ENCODE measurements around the gene TMEM44.

Gene TMEM44

DNA sequence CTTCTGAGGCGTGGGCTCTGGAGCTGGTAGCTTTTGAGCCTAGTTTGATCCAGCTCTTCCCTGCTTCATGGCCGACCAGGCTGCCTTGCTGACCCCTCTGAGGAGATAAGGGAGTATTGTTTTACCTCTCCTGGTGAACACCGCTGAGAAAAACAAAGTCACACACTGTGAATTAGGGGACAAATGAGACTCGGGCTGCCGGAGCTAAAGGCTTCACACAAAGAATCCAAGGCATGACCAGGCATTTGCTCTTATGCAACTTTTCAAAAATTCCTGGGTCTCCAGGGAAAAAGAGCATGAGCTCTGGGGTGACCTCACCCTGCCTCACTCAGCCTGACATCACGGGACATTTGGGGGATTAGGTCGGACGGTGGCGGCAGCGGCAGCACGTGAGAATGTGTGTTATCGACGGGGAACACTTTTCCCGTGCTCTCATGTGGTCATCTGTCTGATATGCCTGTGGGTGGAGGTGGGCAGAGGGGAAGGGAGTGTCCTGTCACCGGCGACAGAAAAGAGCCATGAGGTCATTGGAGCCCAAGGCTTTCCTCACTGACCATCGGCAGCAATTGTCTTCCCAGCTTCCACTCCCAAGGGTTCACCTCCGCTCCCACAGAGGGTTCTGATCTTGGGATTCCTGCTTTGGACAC, 61.0 kb downstream of the TMEM44 start (continued):
- TF ChIP-seq MZF1 (tag by site-specific recombination; IDR thresholded peaks at IDR 0.05; ENCODE audit: borderline replicate concordance): no peak
- TF ChIP-seq YY1 (tag by site-specific recombination; IDR thresholded peaks at IDR 0.05): no peak
- TF ChIP-seq, protein P1, sequence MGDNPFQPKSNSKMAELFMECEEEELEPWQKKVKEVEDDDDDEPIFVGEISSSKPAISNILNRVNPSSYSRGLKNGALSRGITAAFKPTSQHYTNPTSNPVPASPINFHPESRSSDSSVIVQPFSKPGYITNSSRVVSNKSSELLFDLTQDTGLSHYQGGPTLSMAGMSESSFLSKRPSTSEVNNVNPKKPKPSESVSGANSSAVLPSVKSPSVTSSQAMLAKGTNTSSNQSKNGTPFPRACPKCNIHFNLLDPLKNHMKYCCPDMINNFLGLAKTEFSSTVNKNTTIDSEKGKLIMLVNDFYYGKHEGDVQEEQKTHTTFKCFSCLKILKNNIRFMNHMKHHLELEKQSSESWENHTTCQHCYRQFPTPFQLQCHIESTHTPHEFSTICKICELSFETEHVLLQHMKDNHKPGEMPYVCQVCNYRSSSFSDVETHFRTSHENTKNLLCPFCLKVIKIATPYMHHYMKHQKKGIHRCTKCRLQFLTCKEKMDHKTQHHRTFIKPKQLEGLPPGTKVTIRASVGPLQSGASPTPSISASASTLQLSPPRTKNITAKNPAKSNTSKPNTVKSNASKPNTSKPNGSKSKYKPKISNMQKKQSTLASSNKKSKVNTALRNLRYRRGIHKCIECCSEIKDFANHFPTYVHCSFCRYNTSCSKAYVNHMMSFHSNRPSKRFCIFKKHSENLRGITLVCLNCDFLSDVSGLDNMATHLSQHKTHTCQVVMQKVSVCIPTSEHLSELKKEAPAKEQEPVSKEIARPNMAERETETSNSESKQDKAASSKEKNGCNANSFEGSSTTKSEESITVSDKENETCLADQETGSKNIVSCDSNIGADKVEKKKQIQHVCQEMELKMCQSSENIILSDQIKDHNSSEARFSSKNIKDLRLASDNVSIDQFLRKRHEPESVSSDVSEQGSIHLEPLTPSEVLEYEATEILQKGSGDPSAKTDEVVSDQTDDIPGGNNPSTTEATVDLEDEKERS (tag by site-specific recombination; IDR thresholded peaks at IDR 0.05): no peak; the same call in 1 of the 2 replicates
- no peak for TF ChIP-seq ZNF621 (tag by site-specific recombination; IDR thresholded peaks at IDR 0.05)
- TF ChIP-seq, protein P2, sequence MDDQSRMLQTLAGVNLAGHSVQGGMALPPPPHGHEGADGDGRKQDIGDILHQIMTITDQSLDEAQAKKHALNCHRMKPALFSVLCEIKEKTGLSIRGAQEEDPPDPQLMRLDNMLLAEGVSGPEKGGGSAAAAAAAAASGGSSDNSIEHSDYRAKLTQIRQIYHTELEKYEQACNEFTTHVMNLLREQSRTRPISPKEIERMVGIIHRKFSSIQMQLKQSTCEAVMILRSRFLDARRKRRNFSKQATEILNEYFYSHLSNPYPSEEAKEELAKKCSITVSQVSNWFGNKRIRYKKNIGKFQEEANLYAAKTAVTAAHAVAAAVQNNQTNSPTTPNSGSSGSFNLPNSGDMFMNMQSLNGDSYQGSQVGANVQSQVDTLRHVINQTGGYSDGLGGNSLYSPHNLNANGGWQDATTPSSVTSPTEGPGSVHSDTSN (CRISPR knock-in tag; IDR thresholded peaks at IDR 0.05): no peak
- peak; percentile 69 for TF ChIP-seq ZNF2 (tag by site-specific recombination; IDR thresholded peaks at IDR 0.05)
- no peak for TF ChIP-seq GLI4 (tag by site-specific recombination; IDR thresholded peaks at IDR 0.05)
- TF ChIP-seq, protein P3, sequence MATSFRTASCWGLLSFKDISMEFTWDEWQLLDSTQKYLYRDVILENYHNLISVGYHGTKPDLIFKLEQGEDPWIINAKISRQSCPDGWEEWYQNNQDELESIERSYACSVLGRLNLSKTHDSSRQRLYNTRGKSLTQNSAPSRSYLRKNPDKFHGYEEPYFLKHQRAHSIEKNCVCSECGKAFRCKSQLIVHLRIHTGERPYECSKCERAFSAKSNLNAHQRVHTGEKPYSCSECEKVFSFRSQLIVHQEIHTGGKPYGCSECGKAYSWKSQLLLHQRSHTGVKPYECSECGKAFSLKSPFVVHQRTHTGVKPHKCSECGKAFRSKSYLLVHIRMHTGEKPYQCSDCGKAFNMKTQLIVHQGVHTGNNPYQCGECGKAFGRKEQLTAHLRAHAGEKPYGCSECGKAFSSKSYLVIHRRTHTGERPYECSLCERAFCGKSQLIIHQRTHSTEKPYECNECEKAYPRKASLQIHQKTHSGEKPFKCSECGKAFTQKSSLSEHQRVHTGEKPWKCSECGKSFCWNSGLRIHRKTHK (tag by site-specific recombination; IDR thresholded peaks at IDR 0.05): no peak
- TF ChIP-seq, protein P4, sequence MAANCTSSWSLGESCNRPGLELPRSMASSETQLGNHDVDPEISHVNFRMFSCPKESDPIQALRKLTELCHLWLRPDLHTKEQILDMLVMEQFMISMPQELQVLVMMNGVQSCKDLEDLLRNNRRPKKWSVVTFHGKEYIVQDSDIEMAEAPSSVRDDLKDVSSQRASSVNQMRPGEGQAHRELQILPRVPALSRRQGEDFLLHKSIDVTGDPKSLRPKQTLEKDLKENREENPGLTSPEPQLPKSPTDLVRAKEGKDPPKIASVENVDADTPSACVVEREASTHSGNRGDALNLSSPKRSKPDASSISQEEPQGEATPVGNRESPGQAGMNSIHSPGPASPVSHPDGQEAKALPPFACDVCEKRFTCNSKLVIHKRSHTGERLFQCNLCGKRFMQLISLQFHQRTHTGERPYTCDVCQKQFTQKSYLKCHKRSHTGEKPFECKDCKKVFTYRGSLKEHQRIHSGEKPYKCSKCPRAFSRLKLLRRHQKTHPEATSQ (tag by site-specific recombination; IDR thresholded peaks at IDR 0.05): no peak
- TF ChIP-seq SP7 (tag by site-specific recombination; IDR thresholded peaks at IDR 0.05): peak; percentile 94
- TF ChIP-seq, protein P5, sequence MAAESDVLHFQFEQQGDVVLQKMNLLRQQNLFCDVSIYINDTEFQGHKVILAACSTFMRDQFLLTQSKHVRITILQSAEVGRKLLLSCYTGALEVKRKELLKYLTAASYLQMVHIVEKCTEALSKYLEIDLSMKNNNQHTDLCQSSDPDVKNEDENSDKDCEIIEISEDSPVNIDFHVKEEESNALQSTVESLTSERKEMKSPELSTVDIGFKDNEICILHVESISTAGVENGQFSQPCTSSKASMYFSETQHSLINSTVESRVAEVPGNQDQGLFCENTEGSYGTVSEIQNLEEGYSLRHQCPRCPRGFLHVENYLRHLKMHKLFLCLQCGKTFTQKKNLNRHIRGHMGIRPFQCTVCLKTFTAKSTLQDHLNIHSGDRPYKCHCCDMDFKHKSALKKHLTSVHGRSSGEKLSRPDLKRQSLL (tag by site-specific recombination; IDR thresholded peaks at IDR 0.05): no peak
- TF ChIP-seq SETDB1 (IDR thresholded peaks at IDR 0.05; ENCODE audit: insufficient read length, low read length): peak; percentile 36
- peak; percentile 86; the same call in 1 of the 2 replicates for TF ChIP-seq ZNF391 (tag by site-specific recombination; IDR thresholded peaks at IDR 0.05; ENCODE audit: borderline replicate concordance, low read depth)
- TF ChIP-seq, protein P6, sequence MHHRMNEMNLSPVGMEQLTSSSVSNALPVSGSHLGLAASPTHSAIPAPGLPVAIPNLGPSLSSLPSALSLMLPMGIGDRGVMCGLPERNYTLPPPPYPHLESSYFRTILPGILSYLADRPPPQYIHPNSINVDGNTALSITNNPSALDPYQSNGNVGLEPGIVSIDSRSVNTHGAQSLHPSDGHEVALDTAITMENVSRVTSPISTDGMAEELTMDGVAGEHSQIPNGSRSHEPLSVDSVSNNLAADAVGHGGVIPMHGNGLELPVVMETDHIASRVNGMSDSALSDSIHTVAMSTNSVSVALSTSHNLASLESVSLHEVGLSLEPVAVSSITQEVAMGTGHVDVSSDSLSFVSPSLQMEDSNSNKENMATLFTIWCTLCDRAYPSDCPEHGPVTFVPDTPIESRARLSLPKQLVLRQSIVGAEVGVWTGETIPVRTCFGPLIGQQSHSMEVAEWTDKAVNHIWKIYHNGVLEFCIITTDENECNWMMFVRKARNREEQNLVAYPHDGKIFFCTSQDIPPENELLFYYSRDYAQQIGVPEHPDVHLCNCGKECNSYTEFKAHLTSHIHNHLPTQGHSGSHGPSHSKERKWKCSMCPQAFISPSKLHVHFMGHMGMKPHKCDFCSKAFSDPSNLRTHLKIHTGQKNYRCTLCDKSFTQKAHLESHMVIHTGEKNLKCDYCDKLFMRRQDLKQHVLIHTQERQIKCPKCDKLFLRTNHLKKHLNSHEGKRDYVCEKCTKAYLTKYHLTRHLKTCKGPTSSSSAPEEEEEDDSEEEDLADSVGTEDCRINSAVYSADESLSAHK (tag by site-specific recombination; IDR thresholded peaks at IDR 0.05): no peak
- TF ChIP-seq, protein P7, sequence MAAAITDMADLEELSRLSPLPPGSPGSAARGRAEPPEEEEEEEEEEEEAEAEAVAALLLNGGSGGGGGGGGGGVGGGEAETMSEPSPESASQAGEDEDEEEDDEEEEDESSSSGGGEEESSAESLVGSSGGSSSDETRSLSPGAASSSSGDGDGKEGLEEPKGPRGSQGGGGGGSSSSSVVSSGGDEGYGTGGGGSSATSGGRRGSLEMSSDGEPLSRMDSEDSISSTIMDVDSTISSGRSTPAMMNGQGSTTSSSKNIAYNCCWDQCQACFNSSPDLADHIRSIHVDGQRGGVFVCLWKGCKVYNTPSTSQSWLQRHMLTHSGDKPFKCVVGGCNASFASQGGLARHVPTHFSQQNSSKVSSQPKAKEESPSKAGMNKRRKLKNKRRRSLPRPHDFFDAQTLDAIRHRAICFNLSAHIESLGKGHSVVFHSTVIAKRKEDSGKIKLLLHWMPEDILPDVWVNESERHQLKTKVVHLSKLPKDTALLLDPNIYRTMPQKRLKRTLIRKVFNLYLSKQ (tag by site-specific recombination; IDR thresholded peaks at IDR 0.05; ENCODE audit: borderline replicate concordance): no peak
- no peak for TF ChIP-seq ZNF121 (tag by site-specific recombination; IDR thresholded peaks at IDR 0.05)
- peak; percentile 54; the same call in 1 of the 2 replicates for TF ChIP-seq ZNF10 (tag by site-specific recombination; IDR thresholded peaks at IDR 0.05)
- peak; percentile 78 for TF ChIP-seq KLF10 (tag by site-specific recombination; IDR thresholded peaks at IDR 0.05)
- peak; percentile 40 for TF ChIP-seq SP2 (tag by site-specific recombination; IDR thresholded peaks at IDR 0.05)
- TF ChIP-seq ZNF555 (tag by site-specific recombination; conservative IDR thresholded peaks at IDR 0.05): no peak
- no peak for TF ChIP-seq ZNF549 (tag by site-specific recombination; IDR thresholded peaks at IDR 0.05)
- no peak for TF ChIP-seq ZNF202 (tag by site-specific recombination; IDR thresholded peaks at IDR 0.05; ENCODE audit: borderline replicate concordance)
- no peak for TF ChIP-seq ZNF175 (tag by site-specific recombination; IDR thresholded peaks at IDR 0.05)
- TF ChIP-seq ZFP69B (tag by site-specific recombination; IDR thresholded peaks at IDR 0.05): peak; percentile 88
- TF ChIP-seq ZNF335 (tag by site-specific recombination; conservative IDR thresholded peaks at IDR 0.05): peak; percentile 78
- TF ChIP-seq ZNF416 (tag by site-specific recombination; IDR thresholded peaks at IDR 0.05): no peak
- TF ChIP-seq ZNF76 (tag by site-specific recombination; IDR thresholded peaks at IDR 0.05; ENCODE audit: borderline replicate concordance, low read depth): peak; percentile 60; the same call in 1 of the 2 replicates
- no peak for TF ChIP-seq ZNF140 (tag by site-specific recombination; IDR thresholded peaks at IDR 0.05)

Measured in HEK293 (cell line).